Activated gamma-delta T cell treated with Interleukin-2 at 50 U/mL for 16 hours (primary cell): Measurements from ENCODE around the gene AKIP1.
"Not testable (repeated sequence)": the region's sequence is repeated elsewhere in the genome, so short reads cannot be mapped to it uniquely, and the experiment has no call there.

ENCODE experiments used
- DNase-seq: peaks from one replicate; pipeline ENCODE4 v3.0.0-alpha.2; 2020

Gene AKIP1

GRCh38 chr11:8922691-8923090 lies 11.7 kb downstream of the AKIP1 start:
- DNase-seq = no peak

- DNase-seq = no peak
Observed at GRCh38 chr11:8925711-8926110, 14.7 kb downstream of the AKIP1 start.

- DNase-seq = no peak
Observed at GRCh38 chr11:8926236-8926635, 15.2 kb downstream of the AKIP1 start.

- DNase-seq = no peak
Observed at GRCh38 chr11:8927233-8927632, 16.2 kb downstream of the AKIP1 start.

GRCh38 chr11:8928205-8928604 lies 17.2 kb downstream of the AKIP1 start:
- DNase-seq = no peak

- no peak for DNase-seq
Observed at GRCh38 chr11:8928981-8929615, 18.1 kb downstream of the AKIP1 start.

GRCh38 chr11:8930456-8931175 lies 19.6 kb downstream of the AKIP1 start:
- no peak for DNase-seq

- no peak for DNase-seq
Observed at GRCh38 chr11:8932564-8933180, 21.7 kb downstream of the AKIP1 start, which contains the start of gene C11orf16. C11orf16 (minus strand) TSS chr11:8932947; CDS start chr11:8932308, 639 bp downstream.

- no peak for DNase-seq
Observed at GRCh38 chr11:8933931-8934330, 22.9 kb downstream of the AKIP1 start.

- DNase-seq = no peak
Observed at GRCh38 chr11:8934742-8935488, 23.9 kb downstream of the AKIP1 start.

- not testable (repeated sequence) for DNase-seq
Observed at GRCh38 chr11:8935789-8936188, 24.8 kb downstream of the AKIP1 start.

GRCh38 chr11:8937159-8937558 lies 26.2 kb downstream of the AKIP1 start:
- DNase-seq = no peak

GRCh38 chr11:8937659-8938058 lies 26.7 kb downstream of the AKIP1 start:
- DNase-seq = no peak

- DNase-seq = no peak
Observed at GRCh38 chr11:8941341-8942103, 30.5 kb downstream of the AKIP1 start.

- DNase-seq = no peak
Observed at GRCh38 chr11:8942518-8943066, 31.6 kb downstream of the AKIP1 start, which contains the start of gene ASCL3. ASCL3 (minus strand) TSS chr11:8943016; CDS start chr11:8938161, 4,855 bp downstream.

- no peak for DNase-seq
Observed at GRCh38 chr11:8947230-8947943, 36.4 kb downstream of the AKIP1 start.

- DNase-seq = no peak
Observed at GRCh38 chr11:8948886-8949285, 37.9 kb downstream of the AKIP1 start.

- no peak for DNase-seq
Observed at GRCh38 chr11:8956860-8957259, 45.9 kb downstream of the AKIP1 start.

- DNase-seq = peak; percentile 10
Observed at GRCh38 chr11:8959546-8960166, 48.7 kb downstream of the AKIP1 start.

- no peak for DNase-seq
Observed at GRCh38 chr11:8961401-8961800, 50.4 kb downstream of the AKIP1 start.

- DNase-seq = no peak
Observed at GRCh38 chr11:8962841-8963240, 51.9 kb downstream of the AKIP1 start.
